HepG2 (cell line): Measurements from ENCODE around the gene DDRGK1. TPM values are rescaled to one million over a fixed set of nuclear protein-coding genes. Genes with fewer than 3 reads are reported as not detected.

ENCODE experiments used
- DR1 ChIP-seq: sonication (generic); formaldehyde crosslinking; IDR thresholded peaks from 2 replicates; pipeline ENCODE4 v1.8.0; 2021; ENCODE audit warnings: mild to moderate bottlenecking, missing genetic modification reagents, inconsistent platforms
- FIP1L1 ChIP-seq: fragments of 200-400 bp; formaldehyde crosslinking; IDR thresholded peaks from 2 replicates; pipeline ENCODE4 v1.6.1; 2018; ENCODE audit warnings: low read depth, mild to moderate bottlenecking, low read length, moderate library complexity, borderline replicate concordance; ENCODE audit not compliant: insufficient read depth
- FOXC1 ChIP-seq: sonication (generic); formaldehyde crosslinking; IDR thresholded peaks from 2 replicates; pipeline ENCODE4 v1.8.0; 2022; ENCODE audit warnings: mild to moderate bottlenecking, missing genetic modification reagents, borderline replicate concordance
- JARID2 ChIP-seq: sonication (generic); formaldehyde crosslinking; IDR thresholded peaks from 2 replicates; pipeline ENCODE4 v1.8.1; 2023; ENCODE audit warnings: missing genetic modification reagents, inconsistent platforms; ENCODE audit not compliant: insufficient replicate concordance
- KAT8 ChIP-seq: IDR thresholded peaks from 2 replicates; pipeline ENCODE4 v1.6.1; 2016; ENCODE audit warnings: missing genetic modification reagents, missing compliant biosample characterization
- LCORL ChIP-seq, 2 experiments: fragments of 450-650 bp in 1 of 2; sonication (generic) in 1 of 2; formaldehyde crosslinking in 1 of 2; IDR thresholded peaks; 2 replicates each; pipeline versions ENCODE4 v1.5.0 to v1.6.1; 2017 to 2020; ENCODE audit warnings: antibody characterized with exemption in 1 of 2, missing genetic modification reagents in 1 of 2
- MZF1 ChIP-seq: sonication (generic); formaldehyde crosslinking; IDR thresholded peaks from 2 replicates; pipeline ENCODE4 v1.8.1; 2023; ENCODE audit warnings: mild to moderate bottlenecking, missing genetic modification reagents, borderline replicate concordance
- REL ChIP-seq: sonication (generic); formaldehyde crosslinking; conservative IDR thresholded peaks from 2 replicates; pipeline ENCODE4 v1.8.0; 2022; ENCODE audit warnings: mild to moderate bottlenecking, missing genetic modification reagents, moderate library complexity
- RERE ChIP-seq: IDR thresholded peaks from 2 replicates; pipeline ENCODE4 v1.6.1; 2016; ENCODE audit warnings: low read depth, missing genetic modification reagents, missing compliant biosample characterization
- SIN3B ChIP-seq: fragments of 150-350 bp; IDR thresholded peaks from 2 replicates; pipeline ENCODE4 v1.6.1; 2014; ENCODE audit warnings: low read length
- UBTF ChIP-seq: sonication (generic); formaldehyde crosslinking; IDR thresholded peaks from 2 replicates; pipeline ENCODE4 v1.4.0; 2020; ENCODE audit warnings: mild to moderate bottlenecking, missing genetic modification reagents
- ZNF207 ChIP-seq: fragments of 450-650 bp; IDR thresholded peaks from 2 replicates; pipeline ENCODE4 v1.6.1; 2016; ENCODE audit warnings: antibody characterized with exemption, borderline replicate concordance
- ZNF275 ChIP-seq: sonication (generic); formaldehyde crosslinking; IDR thresholded peaks from 2 replicates; pipeline ENCODE4 v1.8.0; 2022; ENCODE audit warnings: missing genetic modification reagents, mild to moderate bottlenecking, inconsistent platforms, borderline replicate concordance
- ZNF34 ChIP-seq: sonication (generic); formaldehyde crosslinking; IDR thresholded peaks from 2 replicates; pipeline ENCODE4 v1.4.0; 2020; ENCODE audit warnings: mild to moderate bottlenecking, missing genetic modification reagents, borderline replicate concordance
- ZNF773 ChIP-seq: sonication (generic); formaldehyde crosslinking; IDR thresholded peaks from 2 replicates; pipeline ENCODE4 v1.4.0; 2020; ENCODE audit warnings: missing genetic modification reagents, borderline replicate concordance
- ZNF784 ChIP-seq: sonication (generic); formaldehyde crosslinking; IDR thresholded peaks from 2 replicates; pipeline ENCODE4 v1.5.1; 2020; ENCODE audit warnings: missing genetic modification reagents, mild to moderate bottlenecking, borderline replicate concordance
- ZNF83 ChIP-seq: sonication (generic); formaldehyde crosslinking; IDR thresholded peaks from 2 replicates; pipeline ENCODE4 v1.4.0; 2020; ENCODE audit warnings: missing genetic modification reagents, mild to moderate bottlenecking, borderline replicate concordance
- ZNF839 ChIP-seq: sonication (generic); formaldehyde crosslinking; IDR thresholded peaks from 2 replicates; pipeline ENCODE4 v1.4.0; 2020; ENCODE audit warnings: missing genetic modification reagents, mild to moderate bottlenecking, borderline replicate concordance
- polyA plus RNA-seq, 8 experiments: library from polyadenylated mRNA; depleted of rRNA in 3 of 8; stranded (reverse) in 7 of 8; unstranded in 1 of 8; fragments of >200 nt; fragmentation: Illumina TruSeq in 4 of 8; extraction: Trizol in 4 of 8; gene quantifications; 2 replicates each; pipeline versions ENCODE4 v1.2.1 to v1.2.3, GENCODE V29; 2011 to 2016; ENCODE audit warnings: low read depth in 4 of 8, missing spikeins in 1 of 8, mixed read lengths in 1 of 8; ENCODE audit not compliant: insufficient read depth in 1 of 8
- total RNA-seq, 5 experiments: library from RNA; depleted of rRNA; stranded (reverse); fragments of >200 nt; fragmentation: Illumina TruSeq; extraction: Trizol; gene quantifications; 2 replicates each; pipeline ENCODE4 v1.2.3, GENCODE V29; 2016; ENCODE audit warnings: low read depth in 1 of 5

Gene DDRGK1
- total and polyA plus RNA-seq, 2 of the 13 experiments (the other 11 are each of a cell fraction or from before 2014, with no cell fraction given) = 96.7 to 149 TPM

- TF ChIP-seq UBTF (peak; percentile 82), DR1 (no peak), REL (CRISPR knock-in tag) (peak; percentile 72; the same call in 1 of the 2 replicates), ZNF275 (CRISPR knock-in tag) (0 out of 2 replicates have a peak, but pooled peaks have one; percentile 64), ZNF839 (CRISPR knock-in tag) (no peak), RERE (CRISPR knock-in tag) (peak; percentile 58; the same call in 1 of the 2 replicates), MZF1 (CRISPR knock-in tag) (peak; percentile 78; the same call in 1 of the 2 replicates), ZNF784 (CRISPR knock-in tag) (peak; percentile 80), KAT8 (CRISPR knock-in tag) (peak; percentile 66), FOXC1 (CRISPR knock-in tag) (no peak), JARID2 (CRISPR knock-in tag) (peak; percentile 88), SIN3B (no peak), LCORL (IDR thresholded peaks at IDR 0.05) (no peak), LCORL (CRISPR knock-in tag; IDR thresholded peaks at IDR 0.05) (peak; percentile 48; the same call in 1 of the 2 replicates), FIP1L1 (no peak), ZNF207 (no peak), ZNF34 (CRISPR knock-in tag) (peak; percentile 63; the same call in 1 of the 2 replicates), ZNF773 (CRISPR knock-in tag) (no peak), ZNF83 (CRISPR knock-in tag) (peak; percentile 93; the same call in 1 of the 2 replicates)
Observed at GRCh38 chr20:3218307-3218988, 14.0 kb upstream of the DDRGK1 start (continued).
